ENCODE data around the gene CAMKK2.

Gene CAMKK2

DNA sequence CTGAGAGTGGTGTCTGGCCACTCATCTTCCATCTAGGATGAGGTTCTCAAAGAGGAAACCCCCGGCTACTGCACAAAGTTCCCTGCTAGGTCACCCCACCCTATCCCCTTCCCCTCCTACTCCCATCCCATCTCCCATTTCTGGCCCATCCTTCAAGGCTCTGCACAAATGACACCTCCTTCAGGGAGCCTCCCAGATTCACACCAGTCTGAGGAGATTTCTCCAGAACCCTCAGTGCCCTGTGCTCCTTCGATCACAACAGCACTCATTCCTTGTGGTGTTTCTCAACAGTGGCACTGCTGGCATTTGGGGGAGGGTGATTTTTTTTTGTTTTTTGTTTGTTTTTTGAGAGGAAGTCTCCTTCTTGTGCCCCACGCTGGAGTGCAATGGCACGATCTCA, 2.9 kb downstream of the CAMKK2 start:
- H3K36me3 ChIP-seq (ENCODE audit: insufficient read depth, low read length): peaks cover 14% of the 10 kb centered on the region; the same call in 1 of the 2 replicates
- H3K4me3 ChIP-seq (ENCODE audit: low read depth, low read length, poor library complexity, severe bottlenecking): no peak overlapping the region
- no peaks in the 10 kb centered on the region for H3F3A ChIP-seq (ENCODE audit: insufficient read depth, low read length)
- peaks cover 32% of the 10 kb centered on the region for H3K4me1 ChIP-seq (ENCODE audit: insufficient read depth, low read length, severe bottlenecking)
- no peak overlapping the region for H3K27ac ChIP-seq (ENCODE audit: low read depth, low read length, poor library complexity, severe bottlenecking)
- no peak overlapping the region for H3K4me2 ChIP-seq (ENCODE audit: low read length)
- no peak overlapping the region for H2AFZ ChIP-seq (ENCODE audit: low read length)
- H3K9me3 ChIP-seq (ENCODE audit: low read length): no peaks in the 10 kb centered on the region
- no peaks in the 10 kb centered on the region for H4K20me1 ChIP-seq (ENCODE audit: insufficient read depth, low read length)
- H3K27me3 ChIP-seq (ENCODE audit: insufficient read depth, low read length): no peaks in the 10 kb centered on the region
- no peak overlapping the region for H3K9ac ChIP-seq (ENCODE audit: low read length)
- peaks cover 16% of the 10 kb centered on the region for H3K79me2 ChIP-seq (ENCODE audit: insufficient read depth, low read length)
- TF ChIP-seq EZH2 (IDR thresholded peaks at IDR 0.05; ENCODE audit: borderline replicate concordance, low read length): no peak
- TF ChIP-seq, protein P1, sequence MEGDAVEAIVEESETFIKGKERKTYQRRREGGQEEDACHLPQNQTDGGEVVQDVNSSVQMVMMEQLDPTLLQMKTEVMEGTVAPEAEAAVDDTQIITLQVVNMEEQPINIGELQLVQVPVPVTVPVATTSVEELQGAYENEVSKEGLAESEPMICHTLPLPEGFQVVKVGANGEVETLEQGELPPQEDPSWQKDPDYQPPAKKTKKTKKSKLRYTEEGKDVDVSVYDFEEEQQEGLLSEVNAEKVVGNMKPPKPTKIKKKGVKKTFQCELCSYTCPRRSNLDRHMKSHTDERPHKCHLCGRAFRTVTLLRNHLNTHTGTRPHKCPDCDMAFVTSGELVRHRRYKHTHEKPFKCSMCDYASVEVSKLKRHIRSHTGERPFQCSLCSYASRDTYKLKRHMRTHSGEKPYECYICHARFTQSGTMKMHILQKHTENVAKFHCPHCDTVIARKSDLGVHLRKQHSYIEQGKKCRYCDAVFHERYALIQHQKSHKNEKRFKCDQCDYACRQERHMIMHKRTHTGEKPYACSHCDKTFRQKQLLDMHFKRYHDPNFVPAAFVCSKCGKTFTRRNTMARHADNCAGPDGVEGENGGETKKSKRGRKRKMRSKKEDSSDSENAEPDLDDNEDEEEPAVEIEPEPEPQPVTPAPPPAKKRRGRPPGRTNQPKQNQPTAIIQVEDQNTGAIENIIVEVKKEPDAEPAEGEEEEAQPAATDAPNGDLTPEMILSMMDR (IDR thresholded peaks at IDR 0.05; ENCODE audit: low read length): no peak
- no peaks in the 10 kb centered on the region for H3K9me2 ChIP-seq (ENCODE audit: low read depth, low read length)

DNA sequence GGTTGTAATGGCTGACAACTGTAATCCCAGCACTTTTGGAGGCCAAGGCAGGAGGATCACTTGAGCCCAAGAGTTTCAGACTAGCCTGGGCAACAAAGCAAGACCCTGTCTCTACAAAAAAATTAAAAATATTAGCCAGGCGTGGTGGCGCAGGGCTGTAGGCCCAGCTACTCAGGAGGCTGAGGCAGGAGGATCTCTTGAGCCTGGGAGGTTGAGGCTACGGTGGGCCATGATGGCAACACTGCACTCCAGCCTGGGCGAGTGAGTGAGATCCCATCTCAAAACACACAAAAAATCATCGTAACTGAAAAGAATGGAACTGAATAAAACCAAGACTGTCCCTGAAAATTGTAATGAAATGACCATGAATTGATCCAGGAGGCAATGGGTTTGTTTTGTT, 6.1 kb downstream of the CAMKK2 start:
- peaks cover 10% of the 10 kb centered on the region for H3K79me2 ChIP-seq (ENCODE audit: insufficient read depth, low read length)

DNA sequence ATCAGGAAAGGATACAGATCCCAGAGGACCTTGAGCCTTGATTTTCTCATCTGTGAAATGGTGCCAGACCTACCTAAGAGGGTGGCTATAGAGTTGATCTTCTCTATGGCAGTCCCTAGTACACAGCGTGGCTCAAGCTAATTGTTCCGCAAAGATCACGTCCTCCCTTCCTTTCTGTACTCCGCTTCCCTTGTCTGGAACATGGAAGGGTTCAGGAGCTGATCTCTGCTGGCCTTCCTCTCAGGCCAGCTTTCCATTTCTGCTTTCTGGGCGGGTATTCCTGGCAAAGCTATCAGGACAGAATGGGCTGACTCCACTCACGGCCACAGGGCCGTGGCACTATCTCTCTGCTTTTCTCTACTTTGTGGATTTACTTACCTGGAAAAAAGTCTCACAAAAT, 6.5 kb downstream of the CAMKK2 start:
- Histone ChIP-seq H3F3A (ENCODE audit: insufficient read depth, low read length) (no peaks in the 10 kb centered on the region), H3K9ac (ENCODE audit: low read length) (no peak overlapping the region), H3K79me2 (ENCODE audit: insufficient read depth, low read length) (peaks cover 7% of the 10 kb centered on the region), H4K20me1 (ENCODE audit: insufficient read depth, low read length) (no peaks in the 10 kb centered on the region), H2AFZ (ENCODE audit: low read length) (no peak overlapping the region), H3K36me3 (ENCODE audit: insufficient read depth, low read length) (peaks cover 14% of the 10 kb centered on the region; the same call in 1 of the 2 replicates), H3K4me3 (ENCODE audit: low read depth, low read length, poor library complexity, severe bottlenecking) (no peak overlapping the region), H3K4me2 (ENCODE audit: low read length) (no peak overlapping the region), H3K27ac (ENCODE audit: low read depth, low read length, poor library complexity, severe bottlenecking) (no peak overlapping the region), H3K9me2 (ENCODE audit: low read depth, low read length) (no peaks in the 10 kb centered on the region), H3K4me1 (ENCODE audit: insufficient read depth, low read length, severe bottlenecking) (peaks cover 23% of the 10 kb centered on the region), H3K9me3 (ENCODE audit: low read length) (no peaks in the 10 kb centered on the region), H3K27me3 (ENCODE audit: insufficient read depth, low read length) (no peaks in the 10 kb centered on the region)
- no peak for TF ChIP-seq EZH2 (IDR thresholded peaks at IDR 0.05; ENCODE audit: borderline replicate concordance, low read length)
- TF ChIP-seq, protein P1 (IDR thresholded peaks at IDR 0.05; ENCODE audit: low read length): no peak

More for the DNA sequence above, 6.1 kb downstream of the CAMKK2 start:
- no peaks in the 10 kb centered on the region for H3K9me3 ChIP-seq (ENCODE audit: low read length)
- no peak overlapping the region for H3K4me2 ChIP-seq (ENCODE audit: low read length)
- peaks cover 28% of the 10 kb centered on the region for H3K4me1 ChIP-seq (ENCODE audit: insufficient read depth, low read length, severe bottlenecking)
- H2AFZ ChIP-seq (ENCODE audit: low read length): no peak overlapping the region
- TF ChIP-seq EZH2 (IDR thresholded peaks at IDR 0.05; ENCODE audit: borderline replicate concordance, low read length): no peak
- TF ChIP-seq, protein P1 (IDR thresholded peaks at IDR 0.05; ENCODE audit: low read length): no peak
- H3K9ac ChIP-seq (ENCODE audit: low read length): no peak overlapping the region
- peaks cover 14% of the 10 kb centered on the region; the same call in 1 of the 2 replicates for H3K36me3 ChIP-seq (ENCODE audit: insufficient read depth, low read length)
- no peaks in the 10 kb centered on the region for H3F3A ChIP-seq (ENCODE audit: insufficient read depth, low read length)
- no peak overlapping the region for H3K4me3 ChIP-seq (ENCODE audit: low read depth, low read length, poor library complexity, severe bottlenecking)
- H3K27me3 ChIP-seq (ENCODE audit: insufficient read depth, low read length): no peaks in the 10 kb centered on the region
- no peak overlapping the region for H3K27ac ChIP-seq (ENCODE audit: low read depth, low read length, poor library complexity, severe bottlenecking)
- H4K20me1 ChIP-seq (ENCODE audit: insufficient read depth, low read length): no peaks in the 10 kb centered on the region
- no peaks in the 10 kb centered on the region for H3K9me2 ChIP-seq (ENCODE audit: low read depth, low read length)
